Gastrocnemius medialis (tissue), 4 donors: Measurements from ENCODE around the gene MAP2K7.

Experiments used
- POLR2A ChIP-seq, 2 donors: fragments of 450-650 bp; IDR thresholded peaks; one replicate each; pipeline ENCODE4 v1.6.1; 2017; ENCODE audit warnings: antibody characterized with exemption in 2 of 2, mild to moderate bottlenecking in 2 of 2, moderate library complexity in 2 of 2
- TF ChIP-seq, protein P1 (sequence below), 5 experiments: fragments of 450-650 bp in 3 of 5; fragments of 200-600 bp in 2 of 5; sonication (generic) in 2 of 5; IDR thresholded peaks in 4 of 5; conservative IDR thresholded peaks in 1 of 5; 1 replicate in 4 of 5; 2 replicates in 1 of 5; pipeline ENCODE4 v1.5.1; 2016 to 2019; ENCODE audit warnings: antibody characterized with exemption in 5 of 5, mild to moderate bottlenecking in 3 of 5, moderate library complexity in 3 of 5

DNA sequence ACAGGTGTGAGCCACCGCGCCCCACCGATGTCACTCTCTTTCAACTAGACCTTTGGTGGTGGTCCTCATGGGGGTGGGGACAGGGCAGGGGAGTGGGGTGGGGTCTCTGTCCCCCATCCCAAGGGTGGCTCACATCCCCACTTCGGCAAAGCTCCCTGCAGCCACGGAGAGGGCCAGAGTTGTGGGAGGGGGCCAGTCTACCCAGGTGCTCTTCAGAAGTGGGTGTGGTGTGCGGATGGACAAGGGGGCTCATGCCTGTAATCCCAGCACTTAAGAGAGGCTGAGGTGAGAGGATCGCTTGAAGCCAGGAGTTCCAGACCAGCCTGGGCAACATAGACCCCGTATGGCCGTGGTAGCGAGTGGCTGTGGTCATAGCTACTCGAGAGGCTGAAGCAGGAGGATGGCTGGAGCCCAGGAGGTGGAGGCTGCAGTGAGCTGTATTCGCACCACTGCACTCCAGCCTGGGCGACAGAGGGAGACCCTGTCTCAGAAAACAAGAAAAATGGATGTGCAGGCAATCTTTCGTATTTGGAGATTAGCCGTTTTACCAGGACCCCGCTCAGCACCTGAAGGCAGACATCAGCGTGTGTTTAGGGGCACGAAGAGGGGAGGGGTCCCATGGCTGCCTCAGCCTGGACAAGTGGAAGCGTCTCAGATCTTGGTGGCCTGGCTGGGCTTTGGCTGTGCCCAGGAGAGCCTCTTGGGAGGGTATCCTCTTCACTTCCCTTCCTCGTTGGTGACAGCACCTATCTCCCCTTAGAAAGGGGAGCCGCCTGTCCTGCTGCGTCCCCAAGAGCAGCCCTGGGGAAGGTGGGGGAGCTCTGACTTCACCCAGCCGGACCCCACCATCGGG is 11.8 kb downstream of the MAP2K7 start:
- TF ChIP-seq, protein P1, sequence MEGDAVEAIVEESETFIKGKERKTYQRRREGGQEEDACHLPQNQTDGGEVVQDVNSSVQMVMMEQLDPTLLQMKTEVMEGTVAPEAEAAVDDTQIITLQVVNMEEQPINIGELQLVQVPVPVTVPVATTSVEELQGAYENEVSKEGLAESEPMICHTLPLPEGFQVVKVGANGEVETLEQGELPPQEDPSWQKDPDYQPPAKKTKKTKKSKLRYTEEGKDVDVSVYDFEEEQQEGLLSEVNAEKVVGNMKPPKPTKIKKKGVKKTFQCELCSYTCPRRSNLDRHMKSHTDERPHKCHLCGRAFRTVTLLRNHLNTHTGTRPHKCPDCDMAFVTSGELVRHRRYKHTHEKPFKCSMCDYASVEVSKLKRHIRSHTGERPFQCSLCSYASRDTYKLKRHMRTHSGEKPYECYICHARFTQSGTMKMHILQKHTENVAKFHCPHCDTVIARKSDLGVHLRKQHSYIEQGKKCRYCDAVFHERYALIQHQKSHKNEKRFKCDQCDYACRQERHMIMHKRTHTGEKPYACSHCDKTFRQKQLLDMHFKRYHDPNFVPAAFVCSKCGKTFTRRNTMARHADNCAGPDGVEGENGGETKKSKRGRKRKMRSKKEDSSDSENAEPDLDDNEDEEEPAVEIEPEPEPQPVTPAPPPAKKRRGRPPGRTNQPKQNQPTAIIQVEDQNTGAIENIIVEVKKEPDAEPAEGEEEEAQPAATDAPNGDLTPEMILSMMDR (IDR thresholded peaks at IDR 0.05 in 4 of 5, conservative IDR thresholded peaks at IDR 0.05 in 1 of 5) = no peak
- TF ChIP-seq POLR2A (IDR thresholded peaks at IDR 0.05) = no peak
